Placental epithelial cell (primary cell): ENCODE results near the gene COLGALT1. TPM values are rescaled to one million over a fixed set of nuclear protein-coding genes. Genes with fewer than 3 reads are reported as not detected.

ENCODE experiments used
- total RNA-seq: library from RNA; depleted of rRNA; stranded (reverse); fragments of >200 nt; gene quantifications from 2 replicates; pipeline ENCODE4 v1.2.3, GENCODE V29; 2012

Gene COLGALT1
- total RNA-seq, result 57.7 and 155 TPM in 2 replicates

GRCh38 chr19:17555480-17555928, at the start of gene COLGALT1:
Gene COLGALT1 (plus strand): TSS chr19:17555649. CDS start chr19:17555714, 65 bp downstream.

Other genes with a start within 250 kb of the COLGALT1 start
- 29.8 and 50.3 TPM in 2 replicates for gene MRPL34, start 249.8 kb upstream of the COLGALT1 start, total RNA-seq
- gene DDA1, start 246.1 kb upstream of the COLGALT1 start, total RNA-seq, result 10.2 and 39.6 TPM in 2 replicates
- gene ANO8, start 220.8 kb upstream of the COLGALT1 start, total RNA-seq, result 3.9 and 5.0 TPM in 2 replicates
- gene GTPBP3, start 218.1 kb upstream of the COLGALT1 start, total RNA-seq, result 20.0 and 34.2 TPM in 2 replicates
- not detected in 2 replicates for gene PLVAP, start 178.3 kb upstream of the COLGALT1 start, total RNA-seq
- gene CCDC194, start 161.5 kb upstream of the COLGALT1 start, total RNA-seq, result not detected in 2 replicates
- 0.39 TPM in 1 of 2 replicates, not detected in the other for gene BST2, start 150.0 kb upstream of the COLGALT1 start, total RNA-seq
- gene MVB12A, start 135.6 kb upstream of the COLGALT1 start, total RNA-seq, result 47.9 and 72.9 TPM in 2 replicates
- not detected in 2 replicates for gene TMEM221, start 107.0 kb upstream of the COLGALT1 start, total RNA-seq
- not detected in 2 replicates for gene NXNL1, start 94.7 kb upstream of the COLGALT1 start, total RNA-seq
- gene SLC27A1, start 85.1 kb upstream of the COLGALT1 start, total RNA-seq, result 21.7 and 25.9 TPM in 2 replicates
- gene PGLS, start 44.0 kb upstream of the COLGALT1 start, total RNA-seq, result 99.3 and 118 TPM in 2 replicates
- 0.11 and 0.39 TPM in 2 replicates for gene UNC13A, start 132.7 kb downstream of the COLGALT1 start, total RNA-seq
- gene MAP1S, start 163.8 kb downstream of the COLGALT1 start, total RNA-seq, result 14.1 and 16.2 TPM in 2 replicates
- 1.6 and 2.0 TPM in 2 replicates for gene FCHO1, start 195.8 kb downstream of the COLGALT1 start, total RNA-seq
- gene B3GNT3, start 239.5 kb downstream of the COLGALT1 start, total RNA-seq, result 7.1 and 10.4 TPM in 2 replicates